Measurements from ENCODE around the gene RB1. TPM values are rescaled to one million over a fixed set of nuclear protein-coding genes. Genes with fewer than 3 reads are reported as not detected.

RB1 gene
- total RNA-seq, 1 experiment from 2014 or later, result 36.7 TPM

DNA sequence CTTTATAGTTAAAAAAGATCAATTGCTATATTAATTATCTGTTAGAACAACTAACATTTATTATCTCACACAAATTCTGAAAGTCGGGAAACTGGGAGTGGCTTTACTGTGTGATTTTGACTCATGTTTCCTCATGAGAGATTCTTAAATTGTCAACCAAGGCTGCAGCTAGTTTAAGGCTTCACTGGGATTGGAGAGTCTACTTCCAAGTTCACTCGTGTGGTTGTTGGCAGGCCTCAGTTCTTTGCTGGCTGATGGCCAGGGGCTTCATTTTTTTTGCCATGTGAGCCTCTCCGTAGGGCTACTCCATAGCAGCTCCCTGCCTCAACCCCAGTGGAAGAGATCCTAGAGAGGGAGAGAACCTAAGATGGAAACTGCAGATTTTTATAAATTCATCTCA is 133.8 kb downstream of the RB1 start:
- intact Hi-C loops (cut with micrococcal nuclease), result no loop called here

More for the DNA sequence above, 133.8 kb downstream of the RB1 start:
- Histone ChIP-seq H3K9ac (ENCODE audit: low read length) (no peak overlapping the region), H3K27ac (ENCODE audit: low read depth, low read length) (no peak overlapping the region), H3K4me2 (ENCODE audit: low read length) (no peak overlapping the region), H3K9me3 (ENCODE audit: control insufficient read depth in 1 of 2, insufficient read depth in 1 of 2, low read depth in 1 of 2, low read length in 2 of 2) (no peaks in the 10 kb centered on the region), H3K4me1 (ENCODE audit: control insufficient read depth in 1 of 2, insufficient read depth in 2 of 2, low read length in 2 of 2) (no peaks in the 10 kb centered on the region), H3K4me3 (replicated peaks in 1 of 2; ENCODE audit: low read depth in 1 of 2, low read length in 2 of 2) (no peak overlapping the region), H3K9me2 (ENCODE audit: insufficient read depth) (no peaks in the 10 kb centered on the region), H3K36me3 (ENCODE audit: control insufficient read depth in 1 of 2, insufficient read depth in 2 of 2, low read length in 2 of 2) (no peaks in the 10 kb centered on the region), H2AFZ (ENCODE audit: low read depth, low read length, poor library complexity, severe bottlenecking) (no peak overlapping the region), H4K20me1 (ENCODE audit: insufficient read depth) (no peaks in the 10 kb centered on the region), H3K79me2 (ENCODE audit: insufficient read depth, low read length) (no peaks in the 10 kb centered on the region), H3K27me3 (ENCODE audit: insufficient read depth, low read length) (no peaks in the 10 kb centered on the region)
- ATAC-seq (no peak), DNase-seq (ENCODE audit: low read depth, low spot score) (no peak)
- ChIA-PET POLR2A (no interaction called here), CTCF (interaction anchor here (1.6 kb wide), 1 partner anchor 143 kb away, joined by 3 read pairs; no protein-coding TSS in a partner anchor), RAD21 (ENCODE audit: low non-redundant PET in 1 of 2, low total read pairs in 2 of 2, uncharacterized antibody in 2 of 2, unreplicated experiment in 2 of 2) (no interaction called here)
- TF ChIP-seq EGR1 (IDR thresholded peaks at IDR 0.05; ENCODE audit: low read depth) (no peak), SRF (IDR thresholded peaks at IDR 0.05; ENCODE audit: low read depth) (no peak), MAX (IDR thresholded peaks at IDR 0.05) (no peak), FOSL1 (IDR thresholded peaks at IDR 0.05; ENCODE audit: low read depth) (no peak), CBX3 (IDR thresholded peaks at IDR 0.05; ENCODE audit: low read depth) (no peak), SIN3A (IDR thresholded peaks at IDR 0.05; ENCODE audit: low read depth) (no peak), EZH2phosphoT487 (IDR thresholded peaks at IDR 0.05; ENCODE audit: borderline replicate concordance) (no peak), POLR2A (IDR thresholded peaks at IDR 0.05; ENCODE audit: borderline replicate concordance, extremely low read depth, insufficient read depth, insufficient read length) (no peak), EZH2 (IDR thresholded peaks at IDR 0.05) (no peak)
- TF ChIP-seq, protein P1, sequence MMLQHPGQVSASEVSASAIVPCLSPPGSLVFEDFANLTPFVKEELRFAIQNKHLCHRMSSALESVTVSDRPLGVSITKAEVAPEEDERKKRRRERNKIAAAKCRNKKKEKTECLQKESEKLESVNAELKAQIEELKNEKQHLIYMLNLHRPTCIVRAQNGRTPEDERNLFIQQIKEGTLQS (IDR thresholded peaks at IDR 0.05), result no peak
- TF ChIP-seq, protein P2, sequence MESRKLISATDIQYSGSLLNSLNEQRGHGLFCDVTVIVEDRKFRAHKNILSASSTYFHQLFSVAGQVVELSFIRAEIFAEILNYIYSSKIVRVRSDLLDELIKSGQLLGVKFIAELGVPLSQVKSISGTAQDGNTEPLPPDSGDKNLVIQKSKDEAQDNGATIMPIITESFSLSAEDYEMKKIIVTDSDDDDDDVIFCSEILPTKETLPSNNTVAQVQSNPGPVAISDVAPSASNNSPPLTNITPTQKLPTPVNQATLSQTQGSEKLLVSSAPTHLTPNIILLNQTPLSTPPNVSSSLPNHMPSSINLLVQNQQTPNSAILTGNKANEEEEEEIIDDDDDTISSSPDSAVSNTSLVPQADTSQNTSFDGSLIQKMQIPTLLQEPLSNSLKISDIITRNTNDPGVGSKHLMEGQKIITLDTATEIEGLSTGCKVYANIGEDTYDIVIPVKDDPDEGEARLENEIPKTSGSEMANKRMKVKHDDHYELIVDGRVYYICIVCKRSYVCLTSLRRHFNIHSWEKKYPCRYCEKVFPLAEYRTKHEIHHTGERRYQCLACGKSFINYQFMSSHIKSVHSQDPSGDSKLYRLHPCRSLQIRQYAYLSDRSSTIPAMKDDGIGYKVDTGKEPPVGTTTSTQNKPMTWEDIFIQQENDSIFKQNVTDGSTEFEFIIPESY (IDR thresholded peaks at IDR 0.05; ENCODE audit: extremely low read depth, insufficient replicate concordance, low read length), result no peak
- TF ChIP-seq, protein P3, sequence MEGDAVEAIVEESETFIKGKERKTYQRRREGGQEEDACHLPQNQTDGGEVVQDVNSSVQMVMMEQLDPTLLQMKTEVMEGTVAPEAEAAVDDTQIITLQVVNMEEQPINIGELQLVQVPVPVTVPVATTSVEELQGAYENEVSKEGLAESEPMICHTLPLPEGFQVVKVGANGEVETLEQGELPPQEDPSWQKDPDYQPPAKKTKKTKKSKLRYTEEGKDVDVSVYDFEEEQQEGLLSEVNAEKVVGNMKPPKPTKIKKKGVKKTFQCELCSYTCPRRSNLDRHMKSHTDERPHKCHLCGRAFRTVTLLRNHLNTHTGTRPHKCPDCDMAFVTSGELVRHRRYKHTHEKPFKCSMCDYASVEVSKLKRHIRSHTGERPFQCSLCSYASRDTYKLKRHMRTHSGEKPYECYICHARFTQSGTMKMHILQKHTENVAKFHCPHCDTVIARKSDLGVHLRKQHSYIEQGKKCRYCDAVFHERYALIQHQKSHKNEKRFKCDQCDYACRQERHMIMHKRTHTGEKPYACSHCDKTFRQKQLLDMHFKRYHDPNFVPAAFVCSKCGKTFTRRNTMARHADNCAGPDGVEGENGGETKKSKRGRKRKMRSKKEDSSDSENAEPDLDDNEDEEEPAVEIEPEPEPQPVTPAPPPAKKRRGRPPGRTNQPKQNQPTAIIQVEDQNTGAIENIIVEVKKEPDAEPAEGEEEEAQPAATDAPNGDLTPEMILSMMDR (IDR thresholded peaks at IDR 0.05 in 2 of 3, conservative IDR thresholded peaks at IDR 0.05 in 1 of 3; ENCODE audit: borderline replicate concordance in 1 of 3, insufficient read depth in 1 of 3, low read depth in 2 of 3, low read length in 2 of 3), result no peak
- no TSS peak for BruUV-seq (replicated peaks)
